ENCODE results near the gene GRID1. TPM values are rescaled to one million over a fixed set of nuclear protein-coding genes. Genes with fewer than 3 reads are reported as not detected.

The GRID1 gene
- total RNA-seq, 1 donor from 2014 or later = 0.60 TPM

- peaks cover 1% of the 10 kb centered on the region for H3K27me3 Mint-ChIP-seq (ENCODE audit: low read depth)
- no peaks in the 10 kb centered on the region for H3K36me3 Mint-ChIP-seq (ENCODE audit: low read depth)
- no peak overlapping the region for H3K4me3 Mint-ChIP-seq (ENCODE audit: unreplicated experiment)
- peaks cover 11% of the 10 kb centered on the region for H3K4me1 Mint-ChIP-seq (ENCODE audit: low read depth)
- H3K9me3 Mint-ChIP-seq (ENCODE audit: low read depth) = no peaks in the 10 kb centered on the region
- DNase-seq (ENCODE audit: low spot score) = peak; percentile 48
- no peak overlapping the region for H3K27ac Mint-ChIP-seq (ENCODE audit: unreplicated experiment)
- TF ChIP-seq CTCF (IDR thresholded peaks at IDR 0.05) = no peak
Measured at GRCh38 chr10:86343761-86344160, 22.8 kb downstream of the GRID1 start.

GRCh38 chr10:86342111-86342863 lies 24.3 kb downstream of the GRID1 start:
- TF ChIP-seq CTCF (IDR thresholded peaks at IDR 0.05) = no peak
- H3K27ac Mint-ChIP-seq (ENCODE audit: unreplicated experiment) = no peak overlapping the region
- H3K4me3 Mint-ChIP-seq (ENCODE audit: unreplicated experiment) = no peak overlapping the region
- H3K36me3 Mint-ChIP-seq (ENCODE audit: low read depth) = no peaks in the 10 kb centered on the region
- DNase-seq (ENCODE audit: low spot score) = peak; percentile 47
- H3K9me3 Mint-ChIP-seq (ENCODE audit: low read depth) = no peaks in the 10 kb centered on the region
- H3K4me1 Mint-ChIP-seq (ENCODE audit: low read depth) = peaks cover 11% of the 10 kb centered on the region
- peaks cover 1% of the 10 kb centered on the region for H3K27me3 Mint-ChIP-seq (ENCODE audit: low read depth)

- no peak overlapping the region for H3K27ac Mint-ChIP-seq (ENCODE audit: unreplicated experiment)
- peak; percentile 52 for DNase-seq (ENCODE audit: low spot score)
- no peaks in the 10 kb centered on the region for H3K36me3 Mint-ChIP-seq (ENCODE audit: low read depth)
- peaks cover 1% of the 10 kb centered on the region for H3K27me3 Mint-ChIP-seq (ENCODE audit: low read depth)
- H3K4me1 Mint-ChIP-seq (ENCODE audit: low read depth) = peaks cover 7% of the 10 kb centered on the region
- TF ChIP-seq CTCF (IDR thresholded peaks at IDR 0.05) = no peak
- H3K4me3 Mint-ChIP-seq (ENCODE audit: unreplicated experiment) = no peak overlapping the region
- no peaks in the 10 kb centered on the region for H3K9me3 Mint-ChIP-seq (ENCODE audit: low read depth)
Measured at GRCh38 chr10:86341361-86341811, 25.2 kb downstream of the GRID1 start.

GRCh38 chr10:86340991-86341260 lies 25.7 kb downstream of the GRID1 start:
- H3K9me3 Mint-ChIP-seq (ENCODE audit: low read depth) = no peaks in the 10 kb centered on the region
- no peak for DNase-seq (ENCODE audit: low spot score)
- peak overlapping the region; percentile 17 for H3K27ac Mint-ChIP-seq (ENCODE audit: unreplicated experiment)
- TF ChIP-seq CTCF (IDR thresholded peaks at IDR 0.05) = no peak
- peaks cover 3% of the 10 kb centered on the region for H3K27me3 Mint-ChIP-seq (ENCODE audit: low read depth)
- H3K4me1 Mint-ChIP-seq (ENCODE audit: low read depth) = peaks cover 4% of the 10 kb centered on the region
- H3K4me3 Mint-ChIP-seq (ENCODE audit: unreplicated experiment) = no peak overlapping the region
- no peaks in the 10 kb centered on the region for H3K36me3 Mint-ChIP-seq (ENCODE audit: low read depth)

- Mint-ChIP-seq H3K27me3 (ENCODE audit: low read depth) (peaks cover 9% of the 10 kb centered on the region), H3K27ac (ENCODE audit: unreplicated experiment) (no peak overlapping the region), H3K4me1 (ENCODE audit: low read depth) (no peaks in the 10 kb centered on the region), H3K36me3 (ENCODE audit: low read depth) (no peaks in the 10 kb centered on the region), H3K9me3 (ENCODE audit: low read depth) (no peaks in the 10 kb centered on the region), H3K4me3 (ENCODE audit: unreplicated experiment) (no peak overlapping the region)
- TF ChIP-seq CTCF (IDR thresholded peaks at IDR 0.05) = no peak
- peak; percentile 68 for DNase-seq (ENCODE audit: low spot score)
Measured at GRCh38 chr10:86340176-86340990, 26.2 kb downstream of the GRID1 start.
